HAP-1 (cell line): Measurements from ENCODE around the gene PHLPP1.

ENCODE experiments used
- DNase-seq, 2 experiments: peaks; one replicate each; pipeline ENCODE4 v3.0.0-alpha.2; 2016 to 2020; ENCODE audit warnings: low spot score in 2 of 2
- H3K27me3 ChIP-seq: fragments of 250-450 bp; sonication (Bioruptor Pico); 2 replicates; pipeline ENCODE4 v1.5.1; 2020; ENCODE audit warnings: low read depth, mild to moderate bottlenecking, moderate library complexity
- H3K36me3 ChIP-seq: fragments of 250-450 bp; sonication (Bioruptor Pico); replicated peaks from 2 replicates; pipeline ENCODE4 v1.5.1; 2020; ENCODE audit warnings: mild to moderate bottlenecking
- H3K4me1 ChIP-seq: fragments of 250-450 bp; sonication (Bioruptor Pico); 2 replicates; pipeline ENCODE4 v1.5.1; 2020; ENCODE audit warnings: mild to moderate bottlenecking
- H3K4me3 ChIP-seq: fragments of 250-450 bp; sonication (Bioruptor Pico); 2 replicates; pipeline ENCODE4 v1.5.1; 2020; ENCODE audit warnings: mild to moderate bottlenecking, moderate library complexity
- H3K9me3 ChIP-seq: fragments of 250-450 bp; sonication (Bioruptor Pico); 2 replicates; pipeline ENCODE4 v1.5.1; 2020; ENCODE audit warnings: mild to moderate bottlenecking, moderate library complexity
- in situ Hi-C: fragments of 300-500 bp; cut with MboI; formaldehyde crosslinking; loops from 3 replicates; pipeline ENCODE4 v1.14.3; 2020; ENCODE audit warnings: low sequenced_read_pairs, inconsistent platforms, mixed read lengths

PHLPP1 gene

GRCh38 chr18:62999921-63000320 is 284.6 kb downstream of the PHLPP1 start:
- Histone ChIP-seq H3K9me3 (no peaks in the 10 kb centered on the region; the same call in 1 of the 2 replicates), H3K4me3 (no peak overlapping the region)
- in situ Hi-C loops = loop anchor here (25.0 kb wide), 1 partner anchor 813 kb away; the partner anchor contains the start of genes PIGN and RELCH

DNA sequence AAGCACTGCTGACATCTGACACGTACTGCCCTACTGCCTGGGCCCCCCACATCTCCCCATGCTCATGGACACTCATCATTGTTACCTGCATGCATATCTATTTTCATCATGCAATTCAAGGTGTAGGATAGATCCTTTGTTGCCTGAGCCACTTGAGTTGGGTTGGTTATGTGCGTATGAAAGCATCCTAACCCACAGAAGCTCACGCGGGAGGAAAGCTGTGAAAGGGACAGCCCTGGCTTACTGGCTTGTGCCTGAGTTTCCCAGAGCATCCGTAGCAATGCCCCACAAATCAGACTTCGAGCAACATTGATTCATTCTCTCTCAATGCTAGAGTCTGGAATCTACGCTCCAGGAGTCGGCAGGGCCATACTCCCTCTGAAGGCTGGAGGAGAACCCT is 285.5 kb downstream of the PHLPP1 start:
- Histone ChIP-seq H3K27me3 (no peaks in the 10 kb centered on the region), H3K36me3 (no peaks in the 10 kb centered on the region), H3K4me1 (peaks cover 3% of the 10 kb centered on the region; the same call in 1 of the 2 replicates), H3K9me3 (no peaks in the 10 kb centered on the region; the same call in 1 of the 2 replicates), H3K4me3 (no peak overlapping the region)
- in situ Hi-C loops = no loop called here
- no peak for DNase-seq

More at GRCh38 chr18:62999921-63000320, 284.6 kb downstream of the PHLPP1 start:
- Histone ChIP-seq H3K4me1 (peaks cover 3% of the 10 kb centered on the region; the same call in 1 of the 2 replicates), H3K27me3 (no peaks in the 10 kb centered on the region), H3K36me3 (no peaks in the 10 kb centered on the region)
- DNase-seq = no peak

- Histone ChIP-seq H3K4me3 (no peak overlapping the region), H3K36me3 (no peaks in the 10 kb centered on the region), H3K4me1 (peaks cover 3% of the 10 kb centered on the region; the same call in 1 of the 2 replicates), H3K27me3 (no peaks in the 10 kb centered on the region), H3K9me3 (no peaks in the 10 kb centered on the region; the same call in 1 of the 2 replicates)
- DNase-seq = no peak
- in situ Hi-C loops = no loop called here
These were observed 286.5 kb downstream of the PHLPP1 start for GRCh38 chr18:63001861-63002260.

DNA sequence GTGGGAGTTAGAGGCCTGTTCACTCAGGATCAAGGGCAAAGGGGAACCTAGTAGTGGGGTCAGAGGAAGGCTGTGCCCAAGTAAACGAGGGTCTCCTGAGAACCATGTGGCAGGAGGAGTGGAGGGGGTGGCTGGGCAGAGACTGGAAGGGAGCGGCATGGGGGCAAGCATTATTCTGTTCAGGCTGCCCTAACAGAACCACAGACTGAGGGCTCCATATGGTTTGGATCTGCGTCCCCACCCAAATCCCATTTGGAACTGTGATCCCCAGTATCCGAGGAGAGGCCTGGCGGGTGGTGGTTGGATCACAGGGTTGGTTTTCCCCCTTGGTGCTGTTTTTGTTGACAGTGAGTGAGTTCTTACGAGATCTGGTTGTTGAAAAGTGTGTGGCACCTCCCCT is 287.0 kb downstream of the PHLPP1 start:
- in situ Hi-C loops = no loop called here
- no peaks in the 10 kb centered on the region; the same call in 1 of the 2 replicates for H3K9me3 ChIP-seq
- H3K36me3 ChIP-seq = no peaks in the 10 kb centered on the region
- H3K4me3 ChIP-seq = no peak overlapping the region
- DNase-seq = no peak
- no peaks in the 10 kb centered on the region for H3K27me3 ChIP-seq
- peaks cover 3% of the 10 kb centered on the region; the same call in 1 of the 2 replicates for H3K4me1 ChIP-seq

- peak in 1 of 2 experiments; percentile 42 for DNase-seq
- in situ Hi-C loops = no loop called here
- H3K27me3 ChIP-seq = no peaks in the 10 kb centered on the region
These were observed 287.6 kb downstream of the PHLPP1 start for GRCh38 chr18:63002803-63003445.

GRCh38 chr18:63003899-63004298 is 288.6 kb downstream of the PHLPP1 start:
- Histone ChIP-seq H3K4me3 (no peak overlapping the region), H3K36me3 (no peaks in the 10 kb centered on the region), H3K4me1 (peaks cover 3% of the 10 kb centered on the region; the same call in 1 of the 2 replicates), H3K27me3 (no peaks in the 10 kb centered on the region), H3K9me3 (no peaks in the 10 kb centered on the region; the same call in 1 of the 2 replicates)
- in situ Hi-C loops = no loop called here
- no peak for DNase-seq

More at GRCh38 chr18:63002803-63003445, 287.6 kb downstream of the PHLPP1 start:
- peaks cover 3% of the 10 kb centered on the region; the same call in 1 of the 2 replicates for H3K4me1 ChIP-seq
- no peaks in the 10 kb centered on the region; the same call in 1 of the 2 replicates for H3K9me3 ChIP-seq
- H3K36me3 ChIP-seq = no peaks in the 10 kb centered on the region
- no peak overlapping the region for H3K4me3 ChIP-seq

DNA sequence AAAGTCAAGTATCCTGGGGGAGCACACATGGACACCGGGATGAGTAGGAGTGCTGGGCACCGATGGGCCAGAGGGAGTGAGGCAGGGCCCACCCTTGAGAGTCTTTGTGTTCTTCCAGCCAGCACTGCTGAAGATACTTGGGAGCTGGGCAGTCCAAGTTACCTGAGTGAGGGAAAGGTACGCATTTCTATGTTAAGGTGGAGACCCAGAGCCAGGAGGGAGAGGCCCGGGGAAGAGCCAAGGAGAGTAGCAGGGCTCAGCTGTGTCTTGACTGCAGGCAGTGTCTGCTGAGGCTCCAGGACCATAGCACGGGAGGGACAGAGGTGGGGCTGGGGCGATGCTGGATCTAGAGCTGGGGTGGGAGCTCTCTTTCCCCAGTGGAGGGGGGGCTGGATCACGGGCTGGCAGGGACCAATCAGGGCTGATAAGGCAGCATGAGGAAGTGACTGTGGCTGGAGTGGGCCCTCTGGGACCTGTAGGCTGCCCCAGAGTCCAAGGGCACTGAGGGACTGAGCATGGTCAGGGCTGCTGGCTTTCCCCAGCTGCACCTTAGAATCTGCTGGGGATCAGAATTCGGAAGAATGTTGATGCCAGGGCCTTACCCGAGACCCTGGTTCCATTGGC is 289.2 kb downstream of the PHLPP1 start:
- no peaks in the 10 kb centered on the region for H3K27me3 ChIP-seq
- H3K4me3 ChIP-seq = no peak overlapping the region
- H3K9me3 ChIP-seq = no peaks in the 10 kb centered on the region; the same call in 1 of the 2 replicates
- H3K36me3 ChIP-seq = no peaks in the 10 kb centered on the region
- peaks cover 3% of the 10 kb centered on the region; the same call in 1 of the 2 replicates for H3K4me1 ChIP-seq
- in situ Hi-C loops = no loop called here
- DNase-seq = no peak

GRCh38 chr18:63005306-63005705 is 290.0 kb downstream of the PHLPP1 start:
- no peaks in the 10 kb centered on the region; the same call in 1 of the 2 replicates for H3K9me3 ChIP-seq
- no peak overlapping the region for H3K4me3 ChIP-seq
- no peaks in the 10 kb centered on the region for H3K27me3 ChIP-seq
- H3K4me1 ChIP-seq = peaks cover 3% of the 10 kb centered on the region; the same call in 1 of the 2 replicates
- in situ Hi-C loops = no loop called here
- H3K36me3 ChIP-seq = no peaks in the 10 kb centered on the region
- DNase-seq = no peak

DNA sequence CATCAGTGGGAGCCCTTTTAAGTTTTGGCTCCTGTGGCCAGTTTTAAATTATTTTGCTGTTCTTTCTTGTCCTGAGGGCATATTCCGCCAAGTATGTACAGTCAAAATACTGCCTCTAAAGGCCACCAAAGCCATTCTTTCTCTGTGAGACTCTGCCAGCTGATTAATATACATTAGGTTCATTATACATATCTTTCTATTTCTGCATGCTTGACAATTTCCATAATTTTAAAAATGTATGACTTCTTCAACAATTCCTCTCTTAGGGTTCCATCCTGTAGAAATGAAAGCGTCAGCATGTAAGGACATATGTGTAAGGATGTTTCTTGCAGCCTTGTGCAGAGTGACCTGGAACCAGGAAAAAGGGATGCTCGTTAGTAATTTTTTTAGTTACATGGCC is 291.9 kb downstream of the PHLPP1 start:
- H3K36me3 ChIP-seq = no peaks in the 10 kb centered on the region
- 0 out of 2 replicates have a peak, but pooled peaks cover 4% of the 10 kb centered on the region for H3K27me3 ChIP-seq
- H3K4me1 ChIP-seq = peaks cover 3% of the 10 kb centered on the region; the same call in 1 of the 2 replicates
- DNase-seq = no peak
- no peak overlapping the region for H3K4me3 ChIP-seq
- no peaks in the 10 kb centered on the region; the same call in none of the 2 replicates for H3K9me3 ChIP-seq
- in situ Hi-C loops = no loop called here

DNA sequence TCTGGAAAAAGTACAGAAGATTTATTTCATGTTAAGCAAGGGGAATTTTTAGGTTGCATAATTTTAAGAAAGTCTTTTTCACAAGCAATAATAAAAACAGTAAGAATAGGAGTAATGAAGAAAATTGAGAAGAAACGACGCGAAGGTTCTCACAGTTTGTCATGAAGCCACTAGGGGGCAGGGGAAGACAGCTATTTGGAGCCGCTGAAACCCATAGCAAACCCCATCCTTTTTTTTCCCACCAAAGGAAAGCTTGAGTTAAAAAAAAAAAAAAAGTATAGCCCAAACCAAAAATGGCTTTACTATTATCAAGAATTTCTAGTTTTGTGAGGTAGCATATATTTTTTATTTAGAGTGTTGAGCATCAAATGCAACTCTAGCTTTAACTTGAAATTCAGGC is 300.9 kb downstream of the PHLPP1 start:
- peak; percentile 68 to 71 for DNase-seq
- H3K9me3 ChIP-seq = no peaks in the 10 kb centered on the region
- H3K4me1 ChIP-seq = no peaks in the 10 kb centered on the region
- no peak overlapping the region for H3K4me3 ChIP-seq
- in situ Hi-C loops = loop anchor here (5.0 to 10.0 kb wide), 2 partner anchors 301 to 419 kb away; partner anchors contain the start of gene BCL2
- no peaks in the 10 kb centered on the region for H3K27me3 ChIP-seq
- no peaks in the 10 kb centered on the region for H3K36me3 ChIP-seq

GRCh38 chr18:63017076-63017475 is 301.7 kb downstream of the PHLPP1 start:
- in situ Hi-C loops = loop anchor here (5.0 to 10.0 kb wide), 2 partner anchors 300 to 418 kb away; partner anchors contain the start of gene BCL2
- Histone ChIP-seq H3K27me3 (no peaks in the 10 kb centered on the region), H3K4me1 (no peaks in the 10 kb centered on the region), H3K36me3 (no peaks in the 10 kb centered on the region), H3K9me3 (no peaks in the 10 kb centered on the region), H3K4me3 (no peak overlapping the region)
- DNase-seq = no peak

- Histone ChIP-seq H3K4me3 (no peak overlapping the region), H3K36me3 (no peaks in the 10 kb centered on the region), H3K4me1 (no peaks in the 10 kb centered on the region), H3K9me3 (no peaks in the 10 kb centered on the region), H3K27me3 (no peaks in the 10 kb centered on the region)
- in situ Hi-C loops = loop anchor here (5.0 to 10.0 kb wide), 2 partner anchors 299 to 417 kb away; partner anchors contain the start of gene BCL2
- no peak for DNase-seq
These were observed 302.6 kb downstream of the PHLPP1 start for GRCh38 chr18:63017977-63018376.

DNA sequence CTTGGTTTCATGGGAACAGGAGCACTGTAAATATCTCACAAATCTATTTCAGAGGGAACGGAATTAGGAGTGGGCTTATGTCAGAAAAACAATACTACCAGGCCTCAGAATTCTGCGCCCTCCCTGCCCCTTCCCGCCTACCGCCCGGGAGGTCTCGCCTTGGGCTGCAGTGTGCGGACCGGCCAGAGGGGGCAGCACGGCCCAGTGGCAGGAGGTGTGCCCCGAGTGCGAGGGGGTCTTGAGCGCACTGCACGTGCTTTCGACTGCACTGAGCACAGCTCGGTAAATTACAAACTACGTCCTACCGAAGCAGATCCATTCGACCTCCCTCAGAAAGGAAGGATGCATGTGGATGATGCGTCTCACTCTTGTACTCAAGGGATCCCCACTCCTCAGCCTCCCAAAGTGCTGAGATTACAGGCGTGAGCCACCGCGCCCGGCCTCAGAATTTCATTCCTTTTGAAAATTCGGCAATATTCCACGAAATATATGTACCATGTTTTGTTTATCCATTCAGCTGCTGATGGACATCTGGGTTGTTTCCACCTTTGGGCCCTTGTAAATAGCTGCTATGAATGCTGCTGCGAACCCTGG is 307.2 kb downstream of the PHLPP1 start:
- H3K4me1 ChIP-seq = no peaks in the 10 kb centered on the region
- H3K36me3 ChIP-seq = no peaks in the 10 kb centered on the region
- no peaks in the 10 kb centered on the region for H3K9me3 ChIP-seq
- DNase-seq = peak in 1 of 2 experiments; percentile 30
- in situ Hi-C loops = loop anchor here (10.0 kb wide), 1 partner anchor 122 kb away; no protein-coding TSS in a partner anchor
- no peak overlapping the region for H3K4me3 ChIP-seq
- no peaks in the 10 kb centered on the region for H3K27me3 ChIP-seq
